ENCODE results near the gene FAM135A.
"Not testable (repeated sequence)": the region's sequence is repeated elsewhere in the genome, so short reads cannot be mapped to it uniquely, and the experiment has no call there.

The FAM135A gene

GRCh38 chr6:70470016-70470415 is 56.7 kb downstream of the FAM135A start:
- DNase-seq: no peak

GRCh38 chr6:70470510-70470909 is 57.2 kb downstream of the FAM135A start:
- DNase-seq: not testable (repeated sequence)

- DNase-seq: no peak
Measured at GRCh38 chr6:70474751-70475150, 61.4 kb downstream of the FAM135A start.

GRCh38 chr6:70479236-70479635 is 65.9 kb downstream of the FAM135A start:
- DNase-seq: peak; percentile 28

GRCh38 chr6:70486638-70487037 is 73.3 kb downstream of the FAM135A start:
- DNase-seq: not testable (repeated sequence)

- DNase-seq: no peak
Measured at GRCh38 chr6:70489364-70489763, 76.1 kb downstream of the FAM135A start.

GRCh38 chr6:70494833-70495232 is 81.5 kb downstream of the FAM135A start:
- no peak for DNase-seq

- not testable (repeated sequence) for DNase-seq
Measured at GRCh38 chr6:70495790-70496189, 82.5 kb downstream of the FAM135A start.

- DNase-seq: no peak
Measured at GRCh38 chr6:70502484-70502883, 89.2 kb downstream of the FAM135A start.

GRCh38 chr6:70503813-70504465 is 90.6 kb downstream of the FAM135A start:
- no peak for DNase-seq

GRCh38 chr6:70506321-70506720 is 93.0 kb downstream of the FAM135A start:
- DNase-seq: no peak

- DNase-seq: no peak
Measured at GRCh38 chr6:70507161-70507560, 93.9 kb downstream of the FAM135A start.

- DNase-seq: no peak
Measured at GRCh38 chr6:70508953-70509352, 95.6 kb downstream of the FAM135A start.

GRCh38 chr6:70510600-70510999 is 97.3 kb downstream of the FAM135A start:
- no peak for DNase-seq

GRCh38 chr6:70518723-70519122 is 105.4 kb downstream of the FAM135A start:
- no peak for DNase-seq

GRCh38 chr6:70520575-70520974 is 107.3 kb downstream of the FAM135A start:
- DNase-seq: peak; percentile 6

- DNase-seq: no peak
Measured at GRCh38 chr6:70524721-70525286, 111.5 kb downstream of the FAM135A start.

GRCh38 chr6:70527071-70527737 is 113.9 kb downstream of the FAM135A start:
- DNase-seq: no peak

GRCh38 chr6:70530023-70530422 is 116.7 kb downstream of the FAM135A start:
- DNase-seq: no peak

- no peak for DNase-seq
Measured at GRCh38 chr6:70531133-70531532, 117.8 kb downstream of the FAM135A start.

- DNase-seq: no peak
Measured at GRCh38 chr6:70537266-70537665, 124.0 kb downstream of the FAM135A start.

- DNase-seq: no peak
Measured at GRCh38 chr6:70538376-70538775, 125.1 kb downstream of the FAM135A start.

GRCh38 chr6:70547313-70547712 is 134.0 kb downstream of the FAM135A start:
- DNase-seq: no peak

GRCh38 chr6:70547905-70548304 is 134.6 kb downstream of the FAM135A start:
- DNase-seq: no peak
